Keratinocyte (primary cell): ENCODE measurements around the gene GPR85. TPM values are rescaled to one million over a fixed set of nuclear protein-coding genes. Genes with fewer than 3 reads are reported as not detected.

Experiments used
- DNase-seq: peaks from one replicate; pipeline ENCODE4 v3.0.0-alpha.2; 2011; ENCODE audit warnings: low read depth, missing footprints, low spot score
- FAIRE-seq: peaks from 2 replicates; lab custom pipeline; 2011; peaks lifted over from hg19 to GRCh38; lab: Jason Lieb, UNC
- H2AFZ ChIP-seq: 2 replicates; pipeline ENCODE4 v1.6.0; 2012; ENCODE audit warnings: low read length, control low read depth, inconsistent platforms; ENCODE audit not compliant: control insufficient read depth
- H3K27ac ChIP-seq: 2 replicates; pipeline ENCODE4 v1.5.1; 2011; ENCODE audit warnings: low read length; ENCODE audit not compliant: control insufficient read depth, insufficient read depth
- H3K27me3 ChIP-seq: 3 replicates; pipeline ENCODE4 v1.6.0; 2011; ENCODE audit warnings: low read length; ENCODE audit not compliant: control insufficient read depth, insufficient read depth; ENCODE audit errors: extremely low read depth
- H3K36me3 ChIP-seq, 2 experiments: 2 replicates in 1 of 2; 3 replicates in 1 of 2; pipeline ENCODE4 v1.5.1; 2011; ENCODE audit warnings: low read length in 2 of 2, mild to moderate bottlenecking in 1 of 2; ENCODE audit not compliant: control insufficient read depth in 2 of 2, insufficient read depth in 2 of 2; ENCODE audit errors: extremely low read depth in 1 of 2
- H3K4me1 ChIP-seq: 3 replicates; pipeline ENCODE4 v1.5.1; 2011; ENCODE audit warnings: low read length; ENCODE audit not compliant: control insufficient read depth, insufficient read depth; ENCODE audit errors: extremely low read depth
- H3K4me2 ChIP-seq: 3 replicates; pipeline ENCODE4 v1.6.0; 2011; ENCODE audit warnings: low read depth, low read length; ENCODE audit not compliant: control insufficient read depth, insufficient read depth; ENCODE audit errors: extremely low read depth
- H3K4me3 ChIP-seq, 3 experiments: fragments of 200-600 bp in 1 of 3; sonication (generic) in 1 of 3; 2 replicates in 2 of 3; 3 replicates in 1 of 3; pipeline ENCODE4 v1.5.1; 2011 to 2016; ENCODE audit warnings: low read length in 3 of 3, mild to moderate bottlenecking in 3 of 3, control low read depth in 2 of 3, inconsistent platforms in 1 of 3, low read depth in 1 of 3, mixed read lengths in 1 of 3, mixed run types in 1 of 3, moderate library complexity in 1 of 3; ENCODE audit not compliant: control insufficient read depth in 2 of 3, insufficient read depth in 2 of 3; ENCODE audit errors: extremely low read depth in 1 of 3
- H3K79me2 ChIP-seq: 2 replicates; pipeline ENCODE4 v1.6.0; 2012; ENCODE audit warnings: low read length; ENCODE audit not compliant: control insufficient read depth, insufficient read depth
- H3K9ac ChIP-seq: 3 replicates; pipeline ENCODE4 v1.6.0; 2011; ENCODE audit warnings: low read length; ENCODE audit not compliant: control insufficient read depth, insufficient read depth; ENCODE audit errors: extremely low read depth
- H3K9me1 ChIP-seq: 3 replicates; pipeline ENCODE4 v1.6.0; 2011; ENCODE audit warnings: low read length; ENCODE audit not compliant: control insufficient read depth, insufficient read depth; ENCODE audit errors: extremely low read depth
- H3K9me3 ChIP-seq: 2 replicates; pipeline ENCODE4 v1.5.1; 2012; ENCODE audit warnings: low read depth, low read length; ENCODE audit not compliant: control insufficient read depth
- H4K20me1 ChIP-seq: 3 replicates; pipeline ENCODE4 v1.6.0; 2011; ENCODE audit warnings: low read length; ENCODE audit not compliant: control insufficient read depth, insufficient read depth; ENCODE audit errors: extremely low read depth
- EZH2 ChIP-seq: IDR thresholded peaks from one replicate; pipeline ENCODE4 v1.6.1; 2012; ENCODE audit warnings: inconsistent platforms, mild to moderate bottlenecking, low read length, moderate library complexity
- dilution Hi-C: fragments of 300-500 bp; cut with MboI; formaldehyde crosslinking; loops from one replicate; pipeline ENCODE4 v1.7.0; 2020; ENCODE audit warnings: low sequenced_read_pairs; ENCODE audit not compliant: extremely low pct_ligation_motif_present
- polyA plus RNA-seq, 5 experiments: library from polyadenylated mRNA; depleted of rRNA in 3 of 5; stranded (reverse) in 3 of 5; stranded (forward) in 1 of 5; unstranded in 1 of 5; fragments of >200 nt; gene quantifications; 1 replicate in 1 of 5; 2 replicates in 3 of 5; 3 replicates in 1 of 5; pipeline versions ENCODE4 v1.2.1 to v1.2.3, GENCODE V29; 2011 to 2012; ENCODE audit warnings: missing spikeins in 2 of 5, low read depth in 1 of 5, low replicate concordance in 1 of 5
- TF ChIP-seq, protein P1 (sequence below), 3 experiments: IDR thresholded peaks in 1 of 3; conservative IDR thresholded peaks in 1 of 3; optimal IDR thresholded peaks in 1 of 3; 2 replicates in 2 of 3; 3 replicates in 1 of 3; pipeline versions ENCODE3 to v1.5.1; 2011; ENCODE audit warnings: low read length in 3 of 3, mild to moderate bottlenecking in 3 of 3, moderate library complexity in 2 of 3, control low read depth in 1 of 3, inconsistent platforms in 1 of 3; ENCODE audit not compliant: insufficient read depth in 2 of 3; ENCODE audit errors: extremely low read depth in 1 of 3

GPR85 gene
- polyA plus RNA-seq, 1 donor (not counting 4 experiments of a cell fraction or from before 2014, with no cell fraction given) = 2.0 TPM

DNA sequence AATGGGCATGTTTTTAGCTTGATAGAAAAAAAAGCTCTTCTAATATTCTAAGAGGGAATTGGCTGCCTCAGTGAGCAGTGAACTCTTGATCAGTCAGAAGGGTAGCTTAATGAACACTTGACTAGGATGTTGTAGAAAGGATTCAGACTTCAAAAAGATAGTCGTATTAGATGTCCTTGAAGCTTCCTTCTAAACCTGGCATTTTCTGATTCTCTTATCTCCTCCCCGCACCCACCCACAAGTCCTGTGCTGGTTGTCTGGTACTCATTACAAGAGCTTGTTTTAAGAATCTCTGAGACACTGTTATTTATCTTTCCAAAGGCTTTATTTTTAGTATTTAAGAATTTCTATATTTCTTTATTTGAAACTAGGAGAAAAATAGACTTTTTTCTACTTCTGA is 39.1 kb upstream of the GPR85 start:
- TF ChIP-seq, protein P1, sequence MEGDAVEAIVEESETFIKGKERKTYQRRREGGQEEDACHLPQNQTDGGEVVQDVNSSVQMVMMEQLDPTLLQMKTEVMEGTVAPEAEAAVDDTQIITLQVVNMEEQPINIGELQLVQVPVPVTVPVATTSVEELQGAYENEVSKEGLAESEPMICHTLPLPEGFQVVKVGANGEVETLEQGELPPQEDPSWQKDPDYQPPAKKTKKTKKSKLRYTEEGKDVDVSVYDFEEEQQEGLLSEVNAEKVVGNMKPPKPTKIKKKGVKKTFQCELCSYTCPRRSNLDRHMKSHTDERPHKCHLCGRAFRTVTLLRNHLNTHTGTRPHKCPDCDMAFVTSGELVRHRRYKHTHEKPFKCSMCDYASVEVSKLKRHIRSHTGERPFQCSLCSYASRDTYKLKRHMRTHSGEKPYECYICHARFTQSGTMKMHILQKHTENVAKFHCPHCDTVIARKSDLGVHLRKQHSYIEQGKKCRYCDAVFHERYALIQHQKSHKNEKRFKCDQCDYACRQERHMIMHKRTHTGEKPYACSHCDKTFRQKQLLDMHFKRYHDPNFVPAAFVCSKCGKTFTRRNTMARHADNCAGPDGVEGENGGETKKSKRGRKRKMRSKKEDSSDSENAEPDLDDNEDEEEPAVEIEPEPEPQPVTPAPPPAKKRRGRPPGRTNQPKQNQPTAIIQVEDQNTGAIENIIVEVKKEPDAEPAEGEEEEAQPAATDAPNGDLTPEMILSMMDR (optimal IDR thresholded peaks at IDR 0.05 in 1 of 3, IDR thresholded peaks at IDR 0.05 in 1 of 3, conservative IDR thresholded peaks at IDR 0.05 in 1 of 3; ENCODE audit: extremely low read depth in 1 of 3, insufficient read depth in 2 of 3, low read length in 3 of 3) = no peak
- no peak for TF ChIP-seq EZH2
- Histone ChIP-seq H3K27ac (no peak overlapping the region), H3K4me3 (no peak overlapping the region), H4K20me1 (no peaks in the 10 kb centered on the region), H3K36me3 (no peaks in the 10 kb centered on the region), H3K9ac (no peak overlapping the region), H3K79me2 (no peaks in the 10 kb centered on the region), H3K9me1 (no peaks in the 10 kb centered on the region), H3K4me2 (no peak overlapping the region), H3K4me1 (peaks cover 3% of the 10 kb centered on the region), H3K27me3 (no peaks in the 10 kb centered on the region), H3K9me3 (no peaks in the 10 kb centered on the region), H2AFZ (no peak overlapping the region)
- DNase-seq = no peak
- dilution Hi-C loops = no loop called here
- no peak for FAIRE-seq

DNA sequence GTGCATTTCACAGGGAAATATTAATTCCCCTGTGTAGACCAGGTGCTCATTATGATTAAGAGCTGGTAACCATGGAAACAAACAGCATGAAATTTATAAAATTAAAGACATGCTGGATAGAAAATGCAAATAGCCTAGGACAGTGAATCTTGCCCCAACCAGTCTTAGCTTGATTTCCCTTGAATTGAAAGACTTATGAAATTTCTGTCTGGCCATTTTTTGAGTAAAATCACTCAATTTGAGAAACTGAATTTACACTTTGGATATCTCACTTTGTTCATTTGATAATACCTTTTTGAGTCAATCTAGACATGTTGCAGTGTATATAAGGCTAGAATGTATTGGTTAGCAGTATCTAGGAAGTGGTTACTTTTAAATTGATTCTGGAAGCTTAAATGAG is 36.1 kb upstream of the GPR85 start:
- H3K4me1 ChIP-seq = peaks cover 5% of the 10 kb centered on the region
- no peaks in the 10 kb centered on the region for H3K79me2 ChIP-seq
- no peaks in the 10 kb centered on the region for H3K27me3 ChIP-seq
- no peak for TF ChIP-seq EZH2
- TF ChIP-seq, protein P1 (optimal IDR thresholded peaks at IDR 0.05 in 1 of 3, IDR thresholded peaks at IDR 0.05 in 1 of 3, conservative IDR thresholded peaks at IDR 0.05 in 1 of 3; ENCODE audit: extremely low read depth in 1 of 3, insufficient read depth in 2 of 3, low read length in 3 of 3) = no peak
- H2AFZ ChIP-seq = no peak overlapping the region
- no peak overlapping the region for H3K27ac ChIP-seq
- no peak overlapping the region for H3K9ac ChIP-seq
- H3K4me2 ChIP-seq = no peak overlapping the region
- no peaks in the 10 kb centered on the region for H3K36me3 ChIP-seq
- H3K9me3 ChIP-seq = no peaks in the 10 kb centered on the region
- dilution Hi-C loops = no loop called here
- no peak overlapping the region for H3K4me3 ChIP-seq
- H4K20me1 ChIP-seq = no peaks in the 10 kb centered on the region
- FAIRE-seq (no peak), DNase-seq (no peak)
- no peaks in the 10 kb centered on the region for H3K9me1 ChIP-seq
